Neural progenitor cell (in vitro differentiated cells): ENCODE results near the gene PDE11A. TPM values are rescaled to one million over a fixed set of nuclear protein-coding genes. Genes with fewer than 3 reads are reported as not detected.

Experiments
- DNase-seq: peaks from one replicate; pipeline ENCODE4 v3.0.0-alpha.2; 2016; ENCODE audit warnings: low spot score
- H2AFZ ChIP-seq: fragments of 200-600 bp; sonication (generic); replicated peaks from 2 replicates; pipeline ENCODE4 v1.6.1; 2016; ENCODE audit warnings: antibody characterized with exemption
- H3F3A ChIP-seq: fragments of 200-600 bp; sonication (generic); 2 replicates; pipeline ENCODE4 v1.6.1; 2016; ENCODE audit warnings: antibody characterized with exemption, low read depth
- H3K27ac ChIP-seq: fragments of 200-600 bp; sonication (generic); 2 replicates; pipeline ENCODE4 v1.5.1; 2016; ENCODE audit warnings: mild to moderate bottlenecking
- H3K27me3 ChIP-seq: fragments of 200-600 bp; sonication (generic); 2 replicates; pipeline ENCODE4 v1.6.1; 2016; ENCODE audit warnings: mild to moderate bottlenecking, moderate library complexity
- H3K36me3 ChIP-seq: fragments of 200-600 bp; sonication (generic); 2 replicates; pipeline ENCODE4 v1.5.1; 2016
- H3K4me1 ChIP-seq: fragments of 200-600 bp; sonication (generic); 2 replicates; pipeline ENCODE4 v1.6.1; 2016; ENCODE audit warnings: mixed run types
- H3K4me2 ChIP-seq: fragments of 200-600 bp; sonication (generic); 2 replicates; pipeline ENCODE4 v1.6.1; 2016
- H3K4me3 ChIP-seq: fragments of 200-600 bp; sonication (generic); 2 replicates; pipeline ENCODE4 v1.5.1; 2016
- H3K79me2 ChIP-seq: fragments of 200-600 bp; sonication (generic); 2 replicates; pipeline ENCODE4 v1.6.1; 2016; ENCODE audit warnings: low read depth
- H3K9ac ChIP-seq: fragments of 200-600 bp; sonication (generic); 2 replicates; pipeline ENCODE4 v1.6.1; 2016
- H3K9me3 ChIP-seq: fragments of 200-600 bp; sonication (generic); 2 replicates; pipeline ENCODE4 v1.5.1; 2016; ENCODE audit warnings: low read depth
- H4K20me1 ChIP-seq: fragments of 200-600 bp; sonication (generic); 2 replicates; pipeline ENCODE4 v1.6.1; 2016; ENCODE audit warnings: low read depth
- H3K27ac Mint-ChIP-seq: 3 replicates; pipeline ENCODE4 v1.8.0; 2021; ENCODE audit warnings: mixed read lengths
- H3K27me3 Mint-ChIP-seq: 2 replicates; pipeline ENCODE4 v1.8.0; 2022; ENCODE audit warnings: low read depth, mild to moderate bottlenecking, inconsistent platforms, moderate library complexity, mixed read lengths; ENCODE audit not compliant: insufficient read depth
- H3K36me3 Mint-ChIP-seq: 3 replicates; pipeline ENCODE4 v1.8.0; 2021; ENCODE audit warnings: mixed read lengths
- H3K4me1 Mint-ChIP-seq: 3 replicates; pipeline ENCODE4 v1.8.0; 2021; ENCODE audit warnings: mixed read lengths
- H3K4me3 Mint-ChIP-seq: 3 replicates; pipeline ENCODE4 v1.8.0; 2021; ENCODE audit warnings: mild to moderate bottlenecking, moderate library complexity, mixed read lengths
- H3K9me3 Mint-ChIP-seq: 3 replicates; pipeline ENCODE4 v1.8.0; 2020; ENCODE audit warnings: mixed read lengths
- EZH2 ChIP-seq: fragments of 200-600 bp; sonication (generic); IDR thresholded peaks from 2 replicates; pipeline ENCODE4 v1.6.1; 2017; ENCODE audit warnings: antibody characterized with exemption, mild to moderate bottlenecking, moderate library complexity
- EZH2phosphoT487 ChIP-seq: fragments of 200-600 bp; sonication (generic); IDR thresholded peaks from 2 replicates; pipeline ENCODE4 v1.6.1; 2017; ENCODE audit warnings: antibody characterized with exemption
- total RNA-seq: library from RNA; depleted of rRNA; stranded (reverse); fragments of >200 nt; gene quantifications from 2 replicates; pipeline ENCODE4 v1.2.3, GENCODE V29; 2015; ENCODE audit warnings: low replicate concordance
- TF ChIP-seq, protein P1 (sequence below): fragments of 200-600 bp; sonication (generic); IDR thresholded peaks from 2 replicates; pipeline ENCODE4 v1.5.1; 2017; ENCODE audit warnings: antibody characterized with exemption, mild to moderate bottlenecking

The PDE11A gene
- total RNA-seq, 1 donor from 2014 or later = 0.13 TPM

DNA sequence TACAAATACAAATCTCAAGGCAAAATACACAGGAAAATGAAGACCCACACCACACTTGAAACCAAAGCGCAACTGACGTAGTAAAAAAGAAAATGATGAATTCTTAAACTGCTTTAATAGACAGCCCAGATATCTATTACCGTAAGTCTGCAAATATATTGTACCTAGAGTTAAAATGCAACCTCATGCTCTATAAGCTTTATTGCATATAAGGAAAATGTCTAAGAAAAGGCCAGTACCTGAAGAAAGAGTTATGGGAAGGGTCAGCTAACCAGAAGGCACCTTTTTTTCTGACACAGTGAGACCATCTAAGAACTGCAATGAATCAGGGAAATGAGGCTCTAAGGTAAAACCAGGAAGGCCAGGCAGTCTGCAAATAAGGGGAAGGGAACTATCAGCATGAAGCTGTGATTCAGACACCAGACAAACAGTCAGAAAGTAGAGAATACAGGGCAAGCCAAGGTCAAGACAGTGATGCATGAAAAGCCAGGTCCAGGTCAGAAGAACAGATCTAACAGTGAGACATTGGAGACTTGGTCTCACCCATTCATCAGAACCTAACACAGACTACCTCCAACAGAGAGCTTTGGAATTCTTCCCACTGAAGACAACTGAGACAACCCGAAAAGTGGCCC, 46.9 kb downstream of the PDE11A start:
- H3K4me3 ChIP-seq = no peak overlapping the region
- no peaks in the 10 kb centered on the region for H3K79me2 ChIP-seq
- H3K27me3 ChIP-seq = no peaks in the 10 kb centered on the region
- Mint-ChIP-seq H3K4me3 (no peak overlapping the region), H3K27me3 (no peaks in the 10 kb centered on the region), H3K4me1 (no peaks in the 10 kb centered on the region), H3K27ac (no peak overlapping the region), H3K9me3 (no peaks in the 10 kb centered on the region), H3K36me3 (no peaks in the 10 kb centered on the region)
- no peaks in the 10 kb centered on the region for H3K4me1 ChIP-seq
- no peaks in the 10 kb centered on the region for H3F3A ChIP-seq
- no peak overlapping the region for H3K27ac ChIP-seq
- TF ChIP-seq EZH2phosphoT487 = no peak
- no peak for TF ChIP-seq EZH2
- TF ChIP-seq, protein P1, sequence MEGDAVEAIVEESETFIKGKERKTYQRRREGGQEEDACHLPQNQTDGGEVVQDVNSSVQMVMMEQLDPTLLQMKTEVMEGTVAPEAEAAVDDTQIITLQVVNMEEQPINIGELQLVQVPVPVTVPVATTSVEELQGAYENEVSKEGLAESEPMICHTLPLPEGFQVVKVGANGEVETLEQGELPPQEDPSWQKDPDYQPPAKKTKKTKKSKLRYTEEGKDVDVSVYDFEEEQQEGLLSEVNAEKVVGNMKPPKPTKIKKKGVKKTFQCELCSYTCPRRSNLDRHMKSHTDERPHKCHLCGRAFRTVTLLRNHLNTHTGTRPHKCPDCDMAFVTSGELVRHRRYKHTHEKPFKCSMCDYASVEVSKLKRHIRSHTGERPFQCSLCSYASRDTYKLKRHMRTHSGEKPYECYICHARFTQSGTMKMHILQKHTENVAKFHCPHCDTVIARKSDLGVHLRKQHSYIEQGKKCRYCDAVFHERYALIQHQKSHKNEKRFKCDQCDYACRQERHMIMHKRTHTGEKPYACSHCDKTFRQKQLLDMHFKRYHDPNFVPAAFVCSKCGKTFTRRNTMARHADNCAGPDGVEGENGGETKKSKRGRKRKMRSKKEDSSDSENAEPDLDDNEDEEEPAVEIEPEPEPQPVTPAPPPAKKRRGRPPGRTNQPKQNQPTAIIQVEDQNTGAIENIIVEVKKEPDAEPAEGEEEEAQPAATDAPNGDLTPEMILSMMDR = no peak
- H3K9ac ChIP-seq = no peak overlapping the region
- no peak overlapping the region for H2AFZ ChIP-seq
- no peak overlapping the region for H3K4me2 ChIP-seq
- no peaks in the 10 kb centered on the region for H3K36me3 ChIP-seq
- no peaks in the 10 kb centered on the region for H3K9me3 ChIP-seq
- DNase-seq = no peak
- no peaks in the 10 kb centered on the region for H4K20me1 ChIP-seq

DNA sequence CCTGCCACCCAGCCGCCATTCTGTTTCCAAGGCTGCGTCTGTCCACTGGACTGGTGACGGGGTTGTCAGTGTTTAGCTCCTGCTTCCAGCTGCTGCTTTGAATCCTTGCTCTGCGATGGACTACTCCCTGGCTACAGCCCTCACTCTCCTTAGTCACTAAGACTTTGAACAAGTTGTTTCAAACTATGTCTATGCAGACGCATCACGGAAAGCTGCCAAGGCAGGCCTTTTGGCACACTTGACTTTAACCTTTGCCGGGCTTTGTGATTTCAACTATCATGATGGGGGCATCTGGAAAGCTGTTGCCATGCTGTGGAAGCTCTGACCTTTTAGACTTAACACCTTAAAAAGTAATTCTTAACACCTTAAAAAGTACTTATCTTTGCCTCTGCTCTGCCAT, 54.4 kb downstream of the PDE11A start:
- TF ChIP-seq, protein P1 = no peak
- TF ChIP-seq EZH2phosphoT487 (no peak), EZH2 (no peak)
- Mint-ChIP-seq H3K9me3 (no peaks in the 10 kb centered on the region), H3K4me1 (no peaks in the 10 kb centered on the region), H3K36me3 (no peaks in the 10 kb centered on the region), H3K27ac (no peak overlapping the region), H3K4me3 (no peak overlapping the region), H3K27me3 (no peaks in the 10 kb centered on the region)
- DNase-seq = no peak
- no peaks in the 10 kb centered on the region for H4K20me1 ChIP-seq
- no peak overlapping the region for H3K27ac ChIP-seq
- H3K79me2 ChIP-seq = no peaks in the 10 kb centered on the region
- no peak overlapping the region for H3K4me3 ChIP-seq
- no peaks in the 10 kb centered on the region for H3K36me3 ChIP-seq
- H3F3A ChIP-seq = no peaks in the 10 kb centered on the region
- H3K27me3 ChIP-seq = no peaks in the 10 kb centered on the region
- no peaks in the 10 kb centered on the region for H3K9me3 ChIP-seq
- no peaks in the 10 kb centered on the region for H3K4me1 ChIP-seq
- no peak overlapping the region for H3K4me2 ChIP-seq
- H2AFZ ChIP-seq = no peak overlapping the region
- H3K9ac ChIP-seq = no peak overlapping the region

- Histone ChIP-seq H3K4me2 (no peak overlapping the region), H3K4me1 (no peaks in the 10 kb centered on the region), H3K9me3 (no peaks in the 10 kb centered on the region), H3K27ac (no peak overlapping the region), H3K27me3 (no peaks in the 10 kb centered on the region), H2AFZ (no peak overlapping the region), H3K4me3 (no peak overlapping the region), H4K20me1 (no peaks in the 10 kb centered on the region), H3K9ac (no peak overlapping the region), H3K79me2 (no peaks in the 10 kb centered on the region), H3F3A (no peaks in the 10 kb centered on the region), H3K36me3 (no peaks in the 10 kb centered on the region)
- Mint-ChIP-seq H3K27me3 (no peaks in the 10 kb centered on the region), H3K27ac (no peak overlapping the region), H3K9me3 (no peaks in the 10 kb centered on the region), H3K4me3 (no peak overlapping the region), H3K36me3 (no peaks in the 10 kb centered on the region), H3K4me1 (no peaks in the 10 kb centered on the region)
- DNase-seq = no peak
- TF ChIP-seq EZH2phosphoT487 = no peak
- TF ChIP-seq EZH2 = no peak
- TF ChIP-seq, protein P1 = no peak
Measured at GRCh38 chr2:178016612-178017011, 56.0 kb downstream of the PDE11A start.
